Measurements from ENCODE around the gene PES1.
"Not testable (repeated sequence)": the region's sequence is repeated elsewhere in the genome, so short reads cannot be mapped to it uniquely, and the experiment has no call there.

PES1 gene

DNA sequence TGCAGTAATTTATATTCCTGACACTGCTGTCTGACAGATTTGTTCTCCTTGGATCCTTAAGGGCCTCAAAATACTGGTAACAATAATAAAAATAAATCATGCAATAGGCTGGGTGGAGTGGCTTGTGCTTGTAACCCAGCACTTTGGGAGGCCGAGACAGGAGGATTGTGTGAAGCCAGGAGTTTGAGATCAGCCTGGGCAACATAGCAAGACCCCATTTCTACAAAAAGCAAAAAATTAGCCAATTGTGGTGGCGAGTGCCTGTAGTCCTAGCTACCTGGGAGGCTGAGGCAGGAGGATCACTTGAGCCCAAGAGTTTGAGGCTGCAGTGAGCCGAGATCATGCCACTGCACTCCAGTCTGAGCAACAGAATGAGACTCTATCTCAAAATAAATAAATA lies 39.9 kb downstream of the PES1 start:
- DNase-seq = not testable (repeated sequence)

DNA sequence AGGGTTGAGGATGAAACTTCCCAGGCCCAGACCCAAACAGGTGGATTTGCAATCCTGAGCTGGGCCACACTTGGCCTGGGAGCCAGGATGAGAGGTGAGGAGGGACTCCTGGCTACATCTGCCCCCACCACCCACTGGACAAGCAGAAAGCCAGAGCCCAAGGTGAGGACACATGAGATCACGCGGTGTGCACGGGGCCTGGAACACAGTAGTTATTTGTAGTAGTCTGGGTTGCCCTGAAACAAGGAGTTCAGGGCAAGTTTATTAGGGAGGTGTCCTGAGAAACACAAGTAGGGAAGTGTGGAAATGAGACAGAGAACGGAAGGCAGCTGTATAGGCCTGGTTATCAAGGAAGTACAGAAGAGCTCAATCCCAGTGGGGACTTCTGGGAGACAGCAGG lies 44.5 kb downstream of the PES1 start:
- no peak for DNase-seq

DNA sequence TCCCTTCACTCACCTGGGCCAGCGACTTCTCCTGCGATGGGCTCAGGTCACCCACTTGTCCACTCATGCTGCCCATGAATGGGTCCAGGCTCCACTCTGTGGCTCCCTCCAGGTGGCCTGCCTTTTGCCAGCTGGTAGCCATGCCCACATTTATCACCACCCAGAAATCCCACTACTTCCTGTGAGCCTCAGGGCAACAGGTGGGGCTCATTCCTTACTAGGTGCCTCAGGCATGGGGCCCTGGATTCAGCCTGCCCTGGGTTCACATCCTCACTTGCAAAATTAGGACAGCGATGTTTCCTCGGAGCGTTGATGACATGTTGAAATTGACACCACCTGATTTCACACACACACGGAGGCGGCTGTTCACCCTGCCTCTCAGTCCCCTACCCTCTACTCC lies 45.1 kb downstream of the PES1 start, which contains the start of gene SEC14L6:
Gene SEC14L6 (minus strand): TSS at position 126 of the 400 bp plus-strand sequence. CDS start 59 bp downstream, at position 67.
- no peak for DNase-seq

DNA sequence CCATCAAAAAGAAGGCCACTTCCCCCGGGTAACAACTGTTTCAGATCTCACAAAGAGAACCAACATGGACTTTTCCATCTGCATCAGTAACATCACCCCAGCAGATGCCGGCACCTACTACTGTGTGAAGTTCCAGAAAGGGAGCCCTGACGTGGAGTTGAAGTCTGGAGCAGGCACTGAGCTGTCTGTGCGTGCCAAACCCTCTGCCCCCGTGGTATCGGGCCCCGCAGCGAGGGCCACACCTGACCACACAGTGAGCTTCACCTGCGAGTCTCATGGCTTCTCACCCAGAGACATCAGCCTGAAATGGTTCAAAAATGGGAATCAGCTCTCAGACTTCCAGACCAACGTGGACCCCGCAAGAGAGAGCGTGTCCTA lies 48.9 kb downstream of the PES1 start:
- DNase-seq = no peak

DNA sequence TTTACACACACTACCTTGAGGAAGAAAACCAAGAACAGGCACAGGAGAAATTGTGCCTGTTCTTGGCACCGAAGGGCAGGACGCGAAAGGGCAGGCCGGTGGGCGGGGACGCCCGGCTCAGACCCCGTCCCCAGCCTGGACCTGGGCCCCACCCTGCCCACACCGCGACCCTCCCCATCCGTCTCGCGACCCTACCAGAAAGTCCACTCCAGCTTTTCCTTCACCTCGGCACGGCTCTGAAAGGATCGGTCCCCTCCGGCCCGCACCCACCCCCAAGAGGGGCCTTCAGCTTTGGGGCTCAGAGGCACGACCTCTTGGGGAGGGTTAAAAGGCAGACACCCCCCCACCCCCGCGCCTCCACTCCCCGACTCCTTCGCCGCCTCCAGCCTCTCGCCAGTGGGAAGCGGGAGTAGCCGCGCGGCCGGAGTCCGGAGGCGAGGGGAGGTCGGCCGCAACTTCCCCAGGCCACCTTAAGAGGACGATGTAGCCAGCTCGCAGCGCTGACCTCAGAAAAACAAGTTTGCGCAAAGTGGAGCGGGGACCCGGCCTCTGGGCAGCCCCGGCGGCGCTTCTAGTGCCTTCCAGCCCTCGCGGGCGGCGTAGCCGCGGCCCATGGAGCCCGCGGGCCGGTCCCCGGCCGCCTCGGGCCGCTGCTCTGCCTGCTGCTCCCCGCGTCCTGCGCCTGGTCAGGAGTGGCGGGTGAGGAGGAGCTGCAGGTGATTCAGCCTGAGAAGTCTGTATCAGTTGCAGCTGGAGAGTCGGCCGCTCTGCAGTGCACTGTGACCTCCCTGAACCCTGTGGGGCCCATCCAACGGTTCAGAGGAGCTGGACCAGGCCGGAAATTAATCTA lies 49.5 kb downstream of the PES1 start:
- DNase-seq = no peak

DNA sequence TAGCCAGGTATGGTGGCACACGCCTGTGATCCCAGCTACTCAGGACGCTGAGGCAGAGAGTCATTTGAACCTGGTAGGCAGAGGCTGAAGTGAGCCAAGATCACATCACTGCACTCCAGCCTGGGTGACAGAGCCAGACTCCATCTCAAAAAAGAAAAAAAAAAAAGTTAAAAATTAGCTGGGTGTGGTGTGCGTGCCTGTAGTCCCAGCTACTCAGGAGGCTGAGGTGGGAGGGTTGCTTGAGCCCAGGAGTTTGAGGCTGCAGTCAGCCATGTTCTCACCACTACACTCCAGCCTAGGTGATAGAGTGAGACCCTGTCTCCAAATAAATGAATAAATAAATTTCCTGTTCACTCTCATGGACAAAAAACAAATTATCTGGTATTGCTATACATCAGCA lies 50.2 kb downstream of the PES1 start:
- DNase-seq = not testable (repeated sequence)

DNA sequence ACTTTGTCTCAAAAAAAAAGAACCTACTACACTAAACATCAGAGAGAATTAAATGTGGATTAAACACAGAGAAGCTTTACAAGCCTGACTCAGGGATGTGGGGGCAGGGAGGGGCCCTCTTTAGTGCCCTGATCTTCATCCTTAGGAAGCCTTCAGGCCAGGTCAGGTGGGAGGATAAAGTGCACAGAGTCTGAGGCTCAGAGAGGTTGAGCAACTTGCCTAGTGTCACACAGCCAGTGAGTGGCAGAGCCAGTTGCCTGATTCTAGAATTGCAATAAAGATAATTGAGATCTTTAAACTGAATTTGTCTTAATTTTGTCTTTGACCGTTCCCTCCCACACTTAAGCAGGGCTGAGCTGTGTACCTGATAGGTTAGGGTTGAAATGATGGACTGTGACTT lies 52.3 kb downstream of the PES1 start:
- DNase-seq = no peak

DNA sequence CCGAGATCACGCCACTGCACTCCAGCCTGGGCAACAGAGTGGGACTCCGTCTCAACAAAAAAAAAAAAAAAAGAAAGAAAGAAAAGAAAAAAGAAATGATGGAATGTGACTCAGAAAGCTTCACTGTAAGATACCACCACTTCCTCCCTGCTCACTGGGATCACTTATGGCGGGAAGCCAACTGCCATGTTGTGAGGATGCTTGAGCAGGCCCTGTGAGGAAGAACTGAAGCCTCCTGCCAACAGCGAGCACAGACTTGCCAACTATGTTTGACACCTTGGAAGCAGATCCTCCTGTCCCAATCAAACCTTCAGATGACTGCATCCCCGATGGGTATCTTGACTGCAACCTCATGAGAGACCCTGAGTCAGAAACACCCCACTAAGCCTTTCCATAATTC lies 53.4 kb downstream of the PES1 start:
- no peak for DNase-seq

DNA sequence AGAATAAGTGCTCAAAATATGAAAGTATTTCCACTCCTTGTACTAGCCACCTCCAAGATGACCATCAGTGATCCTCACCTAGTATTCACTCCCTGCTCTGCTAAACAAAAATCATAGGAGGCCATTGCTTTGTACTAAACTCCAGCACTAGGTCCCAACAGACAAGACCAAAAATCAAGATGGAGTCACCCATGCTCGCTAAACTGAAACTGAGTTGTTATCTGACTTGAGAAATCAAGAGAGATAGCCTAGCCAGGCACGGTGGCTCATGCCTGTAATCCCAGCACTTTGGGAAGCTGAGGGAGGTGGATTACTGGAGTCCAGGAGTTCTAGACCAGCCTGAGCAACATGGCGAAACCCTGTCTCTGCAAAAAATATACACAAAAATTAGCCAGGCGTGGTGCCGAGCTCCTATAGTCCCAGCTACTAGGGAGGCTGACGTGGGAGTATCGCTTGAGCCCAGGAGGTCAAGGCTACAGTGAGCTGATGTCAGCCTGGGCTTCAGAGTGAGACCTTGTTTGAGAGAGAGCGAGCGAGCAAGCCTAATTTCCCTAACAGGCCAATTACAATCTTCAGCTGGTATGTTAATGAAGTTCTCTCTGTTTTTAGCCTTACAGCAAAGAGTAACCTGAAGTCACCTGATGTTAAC lies 54.5 kb downstream of the PES1 start:
- DNase-seq = no peak

DNA sequence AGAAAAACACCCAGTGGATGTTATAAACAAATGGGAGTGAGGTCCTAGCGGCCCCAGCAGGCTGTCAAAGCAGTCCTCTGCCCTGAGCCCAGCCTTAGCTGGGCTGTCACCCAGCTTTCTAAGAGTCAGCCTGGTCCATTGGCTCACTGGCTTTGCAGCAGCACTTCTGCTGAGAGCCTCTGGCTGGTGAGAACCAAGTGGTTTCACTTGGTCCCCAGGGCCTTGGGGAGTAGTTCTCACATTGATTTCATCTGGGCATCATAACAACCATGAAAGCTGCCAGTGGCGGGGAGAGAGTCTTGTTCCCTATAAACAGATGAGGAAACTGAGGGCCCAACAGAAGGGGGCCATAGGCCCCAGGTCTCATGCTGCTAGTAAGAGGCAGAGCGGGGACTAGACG lies 56.5 kb downstream of the PES1 start:
- no peak for DNase-seq

DNA sequence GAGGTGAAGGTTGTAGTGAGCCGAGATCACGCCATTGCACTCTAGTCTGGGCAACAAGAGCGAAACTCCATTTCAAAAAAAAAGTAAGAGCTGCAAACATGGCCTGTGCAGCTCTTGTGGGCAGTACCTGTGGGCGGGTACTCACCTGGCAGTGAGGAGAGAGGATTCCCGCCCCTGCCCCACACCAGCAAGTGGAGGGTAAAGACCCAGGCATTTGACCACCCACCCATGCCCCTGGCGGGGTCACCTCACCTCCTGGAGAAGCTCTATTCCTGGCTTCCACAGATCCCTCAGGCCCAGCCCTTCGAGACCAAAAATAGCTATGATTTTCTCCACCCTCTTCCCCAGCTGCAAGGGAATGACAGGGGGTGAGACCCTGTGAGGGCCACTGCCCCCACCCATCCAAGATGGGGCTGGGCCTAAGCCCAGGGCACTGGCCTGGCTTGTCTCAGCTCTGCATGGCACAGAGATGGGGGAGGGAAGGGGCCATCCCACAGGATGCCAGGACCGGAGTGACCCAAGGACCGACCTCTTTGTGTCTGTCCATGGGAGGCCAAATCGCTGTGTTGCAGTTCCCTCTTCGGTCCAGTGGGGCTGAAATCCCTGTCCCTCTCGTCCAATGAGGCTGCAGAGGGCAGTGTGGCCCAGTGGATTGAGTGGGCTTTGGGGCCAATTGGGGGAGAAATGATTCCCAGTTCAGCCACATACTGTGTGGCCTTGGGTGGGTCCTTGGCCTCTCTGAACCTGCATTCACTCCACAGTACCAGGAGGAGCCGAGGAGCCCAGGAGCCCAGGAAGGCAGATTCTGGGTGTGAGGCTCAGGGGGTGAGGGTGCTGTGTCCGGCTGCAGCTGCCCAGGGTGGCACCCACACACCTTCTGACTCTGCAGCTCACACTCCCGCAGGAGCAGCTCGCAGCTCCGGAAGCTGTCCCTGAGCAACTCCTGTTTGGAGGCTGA lies 59.8 kb downstream of the PES1 start:
- DNase-seq = no peak

DNA sequence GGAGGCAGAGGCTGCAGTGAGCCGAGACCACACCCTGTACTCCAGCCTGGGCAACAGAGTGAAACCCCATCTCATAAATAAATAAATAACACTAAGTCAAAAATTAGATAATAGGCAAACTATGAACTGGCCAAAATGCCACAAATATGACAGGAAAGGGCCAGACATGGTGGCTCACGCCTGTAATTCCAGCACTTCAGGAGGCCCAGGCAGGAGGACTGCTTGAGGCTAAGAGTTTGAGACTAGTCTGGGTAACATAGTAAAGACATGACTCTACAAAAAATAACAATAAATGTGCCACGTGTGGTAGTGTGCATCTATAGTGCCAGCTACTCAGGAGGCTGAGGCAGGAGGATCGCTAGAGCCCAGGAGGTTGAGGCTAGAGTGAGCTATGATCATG lies 65.1 kb downstream of the PES1 start:
- DNase-seq = no peak
